Stomach (tissue), 4 donors: ENCODE data around the gene HTT.

Experiments used
- CTCF ChIP-seq, 7 experiments: fragments of 450-650 bp in 4 of 7; fragments of 200-600 bp in 3 of 7; sonication (generic) in 3 of 7; IDR thresholded peaks; one replicate each; pipeline ENCODE4 v1.5.1; 2016 to 2019; ENCODE audit warnings: antibody characterized with exemption in 7 of 7, control low read depth in 2 of 7, mild to moderate bottlenecking in 1 of 7
- EP300 ChIP-seq: sonication (generic); formaldehyde crosslinking; IDR thresholded peaks from one replicate; pipeline ENCODE4 v1.6.1; 2017; ENCODE audit warnings: antibody characterized with exemption
- POLR2A ChIP-seq, 4 donors: fragments of 450-650 bp; IDR thresholded peaks; one replicate each; pipeline ENCODE4 v1.6.1; 2016; ENCODE audit warnings: antibody characterized with exemption in 4 of 4, control low read depth in 2 of 4, mild to moderate bottlenecking in 1 of 4, moderate library complexity in 1 of 4
- POLR2AphosphoS5 ChIP-seq, 3 donors: sonication (generic); formaldehyde crosslinking; IDR thresholded peaks; one replicate each; pipeline ENCODE4 v1.6.1; 2016; ENCODE audit warnings: antibody characterized with exemption in 3 of 3

- no peak for TF ChIP-seq CTCF (IDR thresholded peaks at IDR 0.05)
- TF ChIP-seq POLR2AphosphoS5 (IDR thresholded peaks at IDR 0.05), result no peak
- no peak for TF ChIP-seq EP300
- TF ChIP-seq POLR2A (IDR thresholded peaks at IDR 0.05), result no peak
Measured at GRCh38 chr4:3249711-3250437, 175.4 kb downstream of the HTT start.
